A549 (cell line): ENCODE data around the gene DMPK. TPM values are rescaled to one million over a fixed set of nuclear protein-coding genes. Genes with fewer than 3 reads are reported as not detected.

Experiments
- ATAC-seq, 2 experiments: fragments of 200-7000 bp in 1 of 2; fragments of >200 bp in 1 of 2; cut with Nextera tagmentation in 1 of 2; cut with Tn5 transposase in 1 of 2; 3 replicates each; pipeline versions ENCODE4 v1.8.0 to v1.9.1; 2018 to 2020; ENCODE audit warnings: mild to moderate bottlenecking in 1 of 2, moderate library complexity in 1 of 2
- CTCF ChIA-PET: fragments of 300-600 bp; sonication (Branson Sonifier 250); formaldehyde crosslinking; extraction: SDS; loops from one replicate; lab custom pipeline; 2021; ENCODE audit warnings: antibody characterized with exemption, inconsistent platforms; lab: Yijun Ruan, JAX
- POLR2A ChIA-PET: fragments of 350-600 bp; formaldehyde crosslinking; extraction: SDS; loops from one replicate; lab custom pipeline; 2021; ENCODE audit warnings: antibody characterized with exemption, inconsistent platforms; lab: Yijun Ruan, JAX
- DNase-seq, 2 experiments: peaks; one replicate each; pipeline versions ENCODE4 v3.0.0 to v3.0.0-alpha.2; 2011 to 2016; ENCODE audit warnings: low read depth in 1 of 2, low spot score in 1 of 2
- FAIRE-seq: peaks from 2 replicates; lab custom pipeline; 2011; peaks lifted over from hg19 to GRCh38; lab: Jason Lieb, UNC
- H3K27ac ChIP-seq, 2 experiments: fragments of >200 bp; sonication (Bioruptor Twin); formaldehyde crosslinking; 3 replicates each; pipeline ENCODE4 v1.5.1; 2016 to 2017
- H3K4me1 ChIP-seq: fragments of >200 bp; sonication (Bioruptor Twin); formaldehyde crosslinking; 3 replicates; pipeline ENCODE4 v1.6.1; 2016
- H3K4me2 ChIP-seq: fragments of >200 bp; sonication (Bioruptor Twin); formaldehyde crosslinking; 3 replicates; pipeline ENCODE4 v1.6.1; 2016
- H3K4me3 ChIP-seq: fragments of >200 bp; sonication (Bioruptor Twin); formaldehyde crosslinking; 3 replicates; pipeline ENCODE4 v1.5.1; 2016
- H3K9me3 ChIP-seq: fragments of >200 bp; sonication (Bioruptor Twin); formaldehyde crosslinking; 3 replicates; pipeline ENCODE4 v1.6.1; 2016
- BHLHE40 ChIP-seq: IDR thresholded peaks from 2 replicates; pipeline ENCODE4 v1.6.1; 2012; ENCODE audit warnings: low read depth, low read length, inconsistent platforms
- CEBPB ChIP-seq, 2 experiments: fragments of >200 bp in 1 of 2; sonication (Bioruptor Twin) in 1 of 2; formaldehyde crosslinking in 1 of 2; IDR thresholded peaks; 2 replicates each; pipeline ENCODE4 v1.6.1; 2012 to 2016
- CHD2 ChIP-seq: fragments of 150-350 bp; IDR thresholded peaks from 2 replicates; pipeline ENCODE4 v1.6.1; 2014; ENCODE audit warnings: low read length; ENCODE audit not compliant: partially characterized antibody
- EHMT2 ChIP-seq: fragments of 200-600 bp; sonication (generic); IDR thresholded peaks from 2 replicates; pipeline ENCODE4 v1.6.1; 2016; ENCODE audit warnings: antibody characterized with exemption, low read depth, mild to moderate bottlenecking, moderate library complexity
- FOSB ChIP-seq: fragments of 250-450 bp; sonication (Bioruptor Pico); IDR thresholded peaks from 2 replicates; pipeline ENCODE4 v1.5.0; 2020; ENCODE audit warnings: mild to moderate bottlenecking, moderate library complexity
- GATA3 ChIP-seq: IDR thresholded peaks from 2 replicates; pipeline ENCODE4 v1.6.1; 2012; ENCODE audit warnings: borderline replicate concordance
- HOXA7 ChIP-seq: fragments of 250-450 bp; sonication (Bioruptor Pico); IDR thresholded peaks from 2 replicates; pipeline ENCODE4 v1.5.0; 2020; ENCODE audit warnings: mild to moderate bottlenecking, moderate library complexity
- HOXB5 ChIP-seq: fragments of 250-450 bp; sonication (Bioruptor Pico); IDR thresholded peaks from 2 replicates; pipeline ENCODE4 v1.5.0; 2020; ENCODE audit warnings: mild to moderate bottlenecking, moderate library complexity
- JUN ChIP-seq, 2 experiments: fragments of >200 bp; sonication (Bioruptor Twin); formaldehyde crosslinking; IDR thresholded peaks; 2 replicates in 1 of 2; 3 replicates in 1 of 2; pipeline ENCODE4 v1.6.1; 2016 to 2017
- KDM1A ChIP-seq: fragments of 200-600 bp; sonication (generic); IDR thresholded peaks from 2 replicates; pipeline ENCODE4 v1.6.1; 2016; ENCODE audit warnings: low read depth, mild to moderate bottlenecking
- KDM5A ChIP-seq: fragments of 200-600 bp; sonication (generic); IDR thresholded peaks from 2 replicates; pipeline ENCODE4 v1.6.1; 2016; ENCODE audit warnings: antibody characterized with exemption, mild to moderate bottlenecking
- MYC ChIP-seq: IDR thresholded peaks from 2 replicates; pipeline ENCODE4 v1.6.1; 2012; ENCODE audit warnings: mild to moderate bottlenecking, inconsistent platforms, low read length, improper control_type of control experiment, borderline replicate concordance
- NFE2L2 ChIP-seq: fragments of 150-350 bp; conservative IDR thresholded peaks from 2 replicates; pipeline ENCODE4 v1.6.1; 2014; ENCODE audit warnings: low read length
- NPAS2 ChIP-seq: fragments of 250-450 bp; sonication (Bioruptor Pico); IDR thresholded peaks from 2 replicates; pipeline ENCODE4 v1.8.0; 2022; ENCODE audit warnings: mild to moderate bottlenecking, moderate library complexity, borderline replicate concordance
- PHF8 ChIP-seq: fragments of 200-600 bp; sonication (generic); IDR thresholded peaks from 2 replicates; pipeline ENCODE4 v1.6.1; 2016; ENCODE audit warnings: low read depth, mild to moderate bottlenecking, antibody characterized with exemption, moderate library complexity, borderline replicate concordance
- POLR2A ChIP-seq: IDR thresholded peaks from 2 replicates; pipeline ENCODE4 v1.6.1; 2012; ENCODE audit warnings: mild to moderate bottlenecking, low read length
- RFX5 ChIP-seq: fragments of 450-650 bp; IDR thresholded peaks from 2 replicates; pipeline ENCODE4 v1.7.1; 2014; ENCODE audit warnings: antibody characterized with exemption, mild to moderate bottlenecking, moderate library complexity
- RNF2 ChIP-seq: fragments of 200-600 bp; sonication (generic); IDR thresholded peaks from 2 replicates; pipeline ENCODE4 v1.6.1; 2016; ENCODE audit warnings: low read depth, mild to moderate bottlenecking, antibody characterized with exemption, moderate library complexity, borderline replicate concordance
- SMC3 ChIP-seq: fragments of >200 bp; sonication (Bioruptor Twin); formaldehyde crosslinking; IDR thresholded peaks from 3 replicates; pipeline ENCODE4 v1.6.1; 2018; ENCODE audit warnings: inconsistent platforms
- TP53 ChIP-seq: fragments of 250-450 bp; sonication (Bioruptor Pico); IDR thresholded peaks from 2 replicates; pipeline ENCODE4 v1.5.0; 2021; ENCODE audit warnings: mild to moderate bottlenecking, moderate library complexity
- ZC3H11A ChIP-seq: fragments of 450-650 bp; IDR thresholded peaks from 2 replicates; pipeline ENCODE4 v1.6.1; 2014; ENCODE audit warnings: antibody characterized with exemption, mild to moderate bottlenecking
- ZFP36 ChIP-seq: fragments of 450-650 bp; IDR thresholded peaks from 2 replicates; pipeline ENCODE4 v1.6.1; 2014; ENCODE audit warnings: borderline replicate concordance; ENCODE audit not compliant: partially characterized antibody
- WGBS: methylation state at CpG from one replicate; pipeline ENCODE4 v1.1.6; 2017; ENCODE audit errors: missing lambda C conversion rate; 5-methylcytosine and 5-hydroxymethylcytosine counted together
- polyA plus RNA-seq, 4 experiments: library from polyadenylated mRNA; depleted of rRNA in 3 of 4; stranded (reverse); fragments of >200 nt; fragmentation: RNase III in 1 of 4; extraction: RNeasy Plus Mini Kit Qiagen cat#74134 plus additional on column Dnase treatment in 1 of 4; gene quantifications; 2 replicates in 3 of 4; 3 replicates in 1 of 4; pipeline ENCODE4 v1.2.3, GENCODE V29; 2011 to 2017
- TF ChIP-seq, protein P1 (sequence below): fragments of 450-650 bp; IDR thresholded peaks from 2 replicates; pipeline ENCODE4 v1.6.1; 2014; ENCODE audit warnings: antibody characterized with exemption
- TF ChIP-seq, protein P2 (sequence below): IDR thresholded peaks from 2 replicates; pipeline ENCODE4 v1.6.1; 2012; ENCODE audit warnings: low read depth, borderline replicate concordance
- TF ChIP-seq, protein P3 (sequence below): IDR thresholded peaks from 2 replicates; pipeline ENCODE4 v1.6.1; 2012
- TF ChIP-seq, protein P4 (sequence below): fragments of >200 bp; sonication (Bioruptor Twin); formaldehyde crosslinking; IDR thresholded peaks from 3 replicates; pipeline ENCODE4 v1.5.1; 2016
- TF ChIP-seq, protein P5 (sequence below): fragments of 250-450 bp; sonication (Bioruptor Pico); IDR thresholded peaks from 2 replicates; pipeline ENCODE4 v1.5.0; 2021; ENCODE audit warnings: mild to moderate bottlenecking, moderate library complexity, borderline replicate concordance
- TF ChIP-seq, protein P6 (sequence below): fragments of >200 bp; sonication (Bioruptor Twin); formaldehyde crosslinking; IDR thresholded peaks from 2 replicates; pipeline ENCODE4 v1.6.1; 2016

DMPK gene
- polyA plus RNA-seq, 2 of the 4 experiments (the other 2 are of a cell fraction), result 21.6 to 56.6 TPM

DNA sequence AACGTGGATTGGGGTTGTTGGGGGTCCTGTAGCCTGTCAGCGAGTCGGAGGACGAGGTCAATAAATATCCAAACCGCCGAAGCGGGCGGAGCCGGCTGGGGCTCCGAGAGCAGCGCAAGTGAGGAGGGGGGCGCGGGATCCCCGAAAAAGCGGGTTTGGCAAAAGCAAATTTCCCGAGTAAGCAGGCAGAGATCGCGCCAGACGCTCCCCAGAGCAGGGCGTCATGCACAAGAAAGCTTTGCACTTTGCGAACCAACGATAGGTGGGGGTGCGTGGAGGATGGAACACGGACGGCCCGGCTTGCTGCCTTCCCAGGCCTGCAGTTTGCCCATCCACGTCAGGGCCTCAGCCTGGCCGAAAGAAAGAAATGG is 12.5 kb downstream of the DMPK start (continued):
- TF ChIP-seq, protein P1, sequence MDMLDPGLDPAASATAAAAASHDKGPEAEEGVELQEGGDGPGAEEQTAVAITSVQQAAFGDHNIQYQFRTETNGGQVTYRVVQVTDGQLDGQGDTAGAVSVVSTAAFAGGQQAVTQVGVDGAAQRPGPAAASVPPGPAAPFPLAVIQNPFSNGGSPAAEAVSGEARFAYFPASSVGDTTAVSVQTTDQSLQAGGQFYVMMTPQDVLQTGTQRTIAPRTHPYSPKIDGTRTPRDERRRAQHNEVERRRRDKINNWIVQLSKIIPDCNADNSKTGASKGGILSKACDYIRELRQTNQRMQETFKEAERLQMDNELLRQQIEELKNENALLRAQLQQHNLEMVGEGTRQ, result no peak
- TF ChIP-seq, protein P2, sequence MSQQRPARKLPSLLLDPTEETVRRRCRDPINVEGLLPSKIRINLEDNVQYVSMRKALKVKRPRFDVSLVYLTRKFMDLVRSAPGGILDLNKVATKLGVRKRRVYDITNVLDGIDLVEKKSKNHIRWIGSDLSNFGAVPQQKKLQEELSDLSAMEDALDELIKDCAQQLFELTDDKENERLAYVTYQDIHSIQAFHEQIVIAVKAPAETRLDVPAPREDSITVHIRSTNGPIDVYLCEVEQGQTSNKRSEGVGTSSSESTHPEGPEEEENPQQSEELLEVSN, result 0 out of 2 replicates have a peak, but pooled peaks have one; percentile 9

DNA sequence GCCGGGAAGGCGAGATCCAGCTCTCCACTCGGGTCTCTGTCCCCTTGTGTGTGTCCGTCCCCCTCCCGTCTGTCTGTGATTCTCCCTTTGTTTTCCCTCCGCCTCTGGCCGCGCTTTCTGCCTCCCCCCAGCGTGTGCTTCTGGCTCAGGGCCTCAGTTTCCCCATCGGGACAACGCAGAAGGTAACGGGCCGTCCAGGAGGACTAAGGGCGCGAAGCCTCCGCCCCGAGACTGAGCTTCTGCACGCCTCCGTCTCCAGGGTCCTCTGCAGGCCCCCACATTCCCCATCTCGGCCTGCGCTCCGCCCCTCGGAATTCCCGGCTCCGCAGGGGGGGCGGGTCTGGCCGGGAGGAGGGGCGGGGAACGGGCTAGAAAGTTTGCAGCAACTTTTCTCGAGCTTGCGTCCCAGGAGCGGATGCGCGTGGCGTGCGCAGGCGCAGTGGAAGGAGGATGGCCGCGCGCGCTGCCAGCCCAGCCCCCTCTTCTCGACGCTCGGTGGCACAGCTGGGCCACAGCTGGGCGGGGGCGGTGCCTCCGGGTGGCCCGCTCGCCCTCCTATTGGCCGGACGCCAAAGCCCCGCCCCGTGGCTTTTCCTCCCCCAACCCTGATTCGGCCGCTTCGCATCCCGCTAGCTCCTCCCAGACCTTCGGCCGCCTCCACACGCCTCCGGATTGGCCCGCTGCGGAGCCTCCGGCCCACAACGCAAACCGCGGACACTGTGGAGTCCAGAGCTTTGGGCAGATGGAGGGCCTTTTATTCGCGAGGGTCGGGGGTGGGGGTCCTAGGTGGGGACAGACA is 13.1 kb downstream of the DMPK start, which contains the start of gene SIX5:
TSS of gene SIX5 (minus strand) at position 269 of the 799 bp plus-strand sequence. CDS start 408 bp downstream, outside the sequence.
- Histone ChIP-seq H3K4me3 (peak within 1 kb of the TSS; percentile 78), H3K27ac (peak within 1 kb of the TSS; percentile 93 to 99), H3K4me2 (peak within 1 kb of the TSS; percentile 86), H3K4me1 (peaks cover 18% of the 10 kb centered on the region), H3K9me3 (no peaks in the 10 kb centered on the region)
- WGBS, result 2% methylated on average over 43 of the region's 70 CpGs
- ChIA-PET POLR2A (interaction anchor here (0.5 to 4.5 kb wide), 29 partner anchors 8 to 663 kb away, joined by 3 to 68 read pairs (median 5); partner anchors contain the start of genes DMPK, DMWD, FBXO46 and OPA3), CTCF (interaction anchor here (0.6 to 74.3 kb wide), 29 partner anchors 13 to 1117 kb away, joined by 3 to 2204 read pairs (median 7); partner anchors contain the start of genes DMPK, DMWD, FBXO46 and FOXA3)
- peak; percentile 46 to 79 for ATAC-seq
- FAIRE-seq, result peak; percentile 86
- peak; percentile 98 to 100 for DNase-seq
- TF ChIP-seq GATA3, result peak; percentile 71
- TF ChIP-seq ZFP36, result no peak
- TF ChIP-seq RNF2, result no peak; the same call in 1 of the 2 replicates
- TF ChIP-seq, protein P3, sequence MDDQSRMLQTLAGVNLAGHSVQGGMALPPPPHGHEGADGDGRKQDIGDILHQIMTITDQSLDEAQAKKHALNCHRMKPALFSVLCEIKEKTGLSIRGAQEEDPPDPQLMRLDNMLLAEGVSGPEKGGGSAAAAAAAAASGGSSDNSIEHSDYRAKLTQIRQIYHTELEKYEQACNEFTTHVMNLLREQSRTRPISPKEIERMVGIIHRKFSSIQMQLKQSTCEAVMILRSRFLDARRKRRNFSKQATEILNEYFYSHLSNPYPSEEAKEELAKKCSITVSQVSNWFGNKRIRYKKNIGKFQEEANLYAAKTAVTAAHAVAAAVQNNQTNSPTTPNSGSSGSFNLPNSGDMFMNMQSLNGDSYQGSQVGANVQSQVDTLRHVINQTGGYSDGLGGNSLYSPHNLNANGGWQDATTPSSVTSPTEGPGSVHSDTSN, result peak; percentile 99
- TF ChIP-seq EHMT2, result no peak
- TF ChIP-seq CHD2, result no peak
- no peak for TF ChIP-seq NPAS2 (CRISPR knock-in tag)
- TF ChIP-seq, protein P1, result 0 out of 2 replicates have a peak, but pooled peaks have one; percentile 26
- TF ChIP-seq KDM1A, result no peak
- TF ChIP-seq HOXB5 (CRISPR knock-in tag), result 0 out of 2 replicates have a peak, but pooled peaks have one; percentile 47
- TF ChIP-seq SMC3, result 0 out of 3 replicates have a peak, but pooled peaks have one; percentile 4
- peak; percentile 34; the same call in 1 of the 2 replicates for TF ChIP-seq MYC
- TF ChIP-seq, protein P4, sequence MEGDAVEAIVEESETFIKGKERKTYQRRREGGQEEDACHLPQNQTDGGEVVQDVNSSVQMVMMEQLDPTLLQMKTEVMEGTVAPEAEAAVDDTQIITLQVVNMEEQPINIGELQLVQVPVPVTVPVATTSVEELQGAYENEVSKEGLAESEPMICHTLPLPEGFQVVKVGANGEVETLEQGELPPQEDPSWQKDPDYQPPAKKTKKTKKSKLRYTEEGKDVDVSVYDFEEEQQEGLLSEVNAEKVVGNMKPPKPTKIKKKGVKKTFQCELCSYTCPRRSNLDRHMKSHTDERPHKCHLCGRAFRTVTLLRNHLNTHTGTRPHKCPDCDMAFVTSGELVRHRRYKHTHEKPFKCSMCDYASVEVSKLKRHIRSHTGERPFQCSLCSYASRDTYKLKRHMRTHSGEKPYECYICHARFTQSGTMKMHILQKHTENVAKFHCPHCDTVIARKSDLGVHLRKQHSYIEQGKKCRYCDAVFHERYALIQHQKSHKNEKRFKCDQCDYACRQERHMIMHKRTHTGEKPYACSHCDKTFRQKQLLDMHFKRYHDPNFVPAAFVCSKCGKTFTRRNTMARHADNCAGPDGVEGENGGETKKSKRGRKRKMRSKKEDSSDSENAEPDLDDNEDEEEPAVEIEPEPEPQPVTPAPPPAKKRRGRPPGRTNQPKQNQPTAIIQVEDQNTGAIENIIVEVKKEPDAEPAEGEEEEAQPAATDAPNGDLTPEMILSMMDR, result no peak
- TF ChIP-seq RFX5, result peak; percentile 72
- TF ChIP-seq ZC3H11A, result no peak
- peak; percentile 43 to 86; a peak in 4 of 5 replicates for TF ChIP-seq JUN (IDR thresholded peaks at IDR 0.05)
- TF ChIP-seq FOSB, result 0 out of 2 replicates have a peak, but pooled peaks have one; percentile 66
- TF ChIP-seq POLR2A, result peak; percentile 96
- TF ChIP-seq, protein P2, result 0 out of 2 replicates have a peak, but pooled peaks have one; percentile 69
- TF ChIP-seq, protein P5, sequence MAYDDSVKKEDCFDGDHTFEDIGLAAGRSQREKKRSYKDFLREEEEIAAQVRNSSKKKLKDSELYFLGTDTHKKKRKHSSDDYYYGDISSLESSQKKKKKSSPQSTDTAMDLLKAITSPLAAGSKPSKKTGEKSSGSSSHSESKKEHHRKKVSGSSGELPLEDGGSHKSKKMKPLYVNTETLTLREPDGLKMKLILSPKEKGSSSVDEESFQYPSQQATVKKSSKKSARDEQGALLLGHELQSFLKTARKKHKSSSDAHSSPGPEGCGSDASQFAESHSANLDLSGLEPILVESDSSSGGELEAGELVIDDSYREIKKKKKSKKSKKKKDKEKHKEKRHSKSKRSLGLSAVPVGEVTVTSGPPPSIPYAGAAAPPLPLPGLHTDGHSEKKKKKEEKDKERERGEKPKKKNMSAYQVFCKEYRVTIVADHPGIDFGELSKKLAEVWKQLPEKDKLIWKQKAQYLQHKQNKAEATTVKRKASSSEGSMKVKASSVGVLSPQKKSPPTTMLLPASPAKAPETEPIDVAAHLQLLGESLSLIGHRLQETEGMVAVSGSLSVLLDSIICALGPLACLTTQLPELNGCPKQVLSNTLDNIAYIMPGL, result peak; percentile 43; the same call in 1 of the 2 replicates
- TF ChIP-seq, protein P6, sequence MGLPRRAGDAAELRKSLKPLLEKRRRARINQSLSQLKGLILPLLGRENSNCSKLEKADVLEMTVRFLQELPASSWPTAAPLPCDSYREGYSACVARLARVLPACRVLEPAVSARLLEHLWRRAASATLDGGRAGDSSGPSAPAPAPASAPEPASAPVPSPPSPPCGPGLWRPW, result no peak
- TF ChIP-seq TP53 (CRISPR knock-in tag), result peak; percentile 94
- TF ChIP-seq CEBPB (IDR thresholded peaks at IDR 0.05), result 0 out of 4 replicates have a peak, but pooled peaks of 1 of the 2 experiments have one; percentile 28
- TF ChIP-seq NFE2L2, result no peak
- TF ChIP-seq BHLHE40, result no peak
- TF ChIP-seq PHF8, result peak; percentile 72
- TF ChIP-seq HOXA7 (CRISPR knock-in tag), result peak; percentile 90
- no peak for TF ChIP-seq KDM5A
